Liver (tissue), 9 donors: ENCODE results near the gene NADSYN1. TPM values are rescaled to one million over a fixed set of nuclear protein-coding genes. Genes with fewer than 3 reads are reported as not detected.
A peak's percentile ranks its signal among the peaks of the same experiment; 100 is the strongest.

Experiments
- DNase-seq: peaks from one replicate; pipeline ENCODE4 v3.0.0-alpha.2; 2017; ENCODE audit warnings: low spot score
- H3K27ac ChIP-seq, 2 donors: one replicate each; pipeline ENCODE4 v1.7.0; 2013; ENCODE audit warnings: inconsistent platforms in 2 of 2, low read length in 2 of 2, control low read depth in 1 of 2, low read depth in 1 of 2, mild to moderate bottlenecking in 1 of 2
- H3K27me3 ChIP-seq, 4 donors: one replicate each; pipeline versions ENCODE4 v1.6.1 to v1.7.0; 2013; ENCODE audit warnings: low read length in 3 of 4, inconsistent platforms in 1 of 4, mild to moderate bottlenecking in 1 of 4, moderate library complexity in 1 of 4; ENCODE audit not compliant: control insufficient read depth in 4 of 4, insufficient read depth in 4 of 4
- H3K36me3 ChIP-seq, 4 donors: one replicate each; pipeline versions ENCODE4 v1.6.1 to v1.7.0; 2013; ENCODE audit warnings: low read length in 3 of 4, mild to moderate bottlenecking in 3 of 4, low read depth in 1 of 4, moderate library complexity in 1 of 4; ENCODE audit not compliant: control insufficient read depth in 4 of 4, insufficient read depth in 3 of 4
- H3K4me1 ChIP-seq, 4 donors: one replicate each; pipeline versions ENCODE4 v1.6.1 to v1.7.0; 2013; ENCODE audit warnings: low read length in 3 of 4, mild to moderate bottlenecking in 3 of 4, moderate library complexity in 1 of 4; ENCODE audit not compliant: control insufficient read depth in 4 of 4, insufficient read depth in 4 of 4
- H3K4me3 ChIP-seq, 3 donors: one replicate each; pipeline versions ENCODE4 v1.6.1 to v1.7.0; 2013; ENCODE audit warnings: low read length in 3 of 3, control low read depth in 1 of 3, low read depth in 1 of 3, mild to moderate bottlenecking in 1 of 3
- H3K9ac ChIP-seq, 2 donors: one replicate each; pipeline ENCODE4 v1.7.0; 2013; ENCODE audit warnings: low read length in 2 of 2, mild to moderate bottlenecking in 2 of 2, moderate library complexity in 2 of 2, control low read depth in 1 of 2, low read depth in 1 of 2
- H3K9me3 ChIP-seq, 4 donors: one replicate each; pipeline versions ENCODE4 v1.6.1 to v1.7.0; 2013; ENCODE audit warnings: low read length in 3 of 4; ENCODE audit not compliant: control insufficient read depth in 4 of 4
- ATF3 ChIP-seq: IDR thresholded peaks from 2 replicates; pipeline ENCODE4 v1.6.1; 2016; ENCODE audit warnings: antibody characterized with exemption
- EGR1 ChIP-seq, 2 donors: IDR thresholded peaks; 2 replicates each; pipeline ENCODE4 v1.6.1; 2016 to 2018; ENCODE audit warnings: antibody characterized with exemption in 2 of 2, low read depth in 2 of 2
- FOXA1 ChIP-seq: IDR thresholded peaks from 2 replicates; pipeline ENCODE4 v1.6.1; 2016; ENCODE audit warnings: antibody characterized with exemption
- FOXA2 ChIP-seq: IDR thresholded peaks from 2 replicates; pipeline ENCODE4 v1.6.1; 2016; ENCODE audit warnings: antibody characterized with exemption
- GABPA ChIP-seq, 2 donors: IDR thresholded peaks in 1 of 2; conservative IDR thresholded peaks in 1 of 2; 2 replicates each; pipeline ENCODE4 v1.6.1; 2016; ENCODE audit warnings: antibody characterized with exemption in 2 of 2, mild to moderate bottlenecking in 1 of 2, moderate library complexity in 1 of 2
- HNF4A ChIP-seq, 2 donors: conservative IDR thresholded peaks; 2 replicates each; pipeline ENCODE4 v1.6.1; 2016; ENCODE audit warnings: antibody characterized with exemption in 2 of 2, mild to moderate bottlenecking in 2 of 2
- HNF4G ChIP-seq: IDR thresholded peaks from 2 replicates; pipeline ENCODE4 v1.6.1; 2016; ENCODE audit warnings: antibody characterized with exemption
- JUND ChIP-seq, 2 donors: IDR thresholded peaks; 2 replicates each; pipeline ENCODE4 v1.6.1; 2016; ENCODE audit warnings: antibody characterized with exemption in 2 of 2
- MAX ChIP-seq: IDR thresholded peaks from 2 replicates; pipeline ENCODE4 v1.6.1; 2016; ENCODE audit warnings: antibody characterized with exemption
- NR2F2 ChIP-seq: IDR thresholded peaks from 2 replicates; pipeline ENCODE4 v1.6.1; 2016; ENCODE audit warnings: antibody characterized with exemption
- RAD21 ChIP-seq, 2 donors: IDR thresholded peaks; 2 replicates each; pipeline ENCODE4 v1.6.1; 2016; ENCODE audit warnings: antibody characterized with exemption in 2 of 2, mild to moderate bottlenecking in 2 of 2
- REST ChIP-seq: IDR thresholded peaks from 2 replicates; pipeline ENCODE4 v1.6.1; 2016; ENCODE audit warnings: antibody characterized with exemption, mild to moderate bottlenecking
- RXRA ChIP-seq, 2 donors: IDR thresholded peaks; 2 replicates each; pipeline ENCODE4 v1.6.1; 2017 to 2018; ENCODE audit warnings: antibody characterized with exemption in 2 of 2, mild to moderate bottlenecking in 1 of 2
- SP1 ChIP-seq: IDR thresholded peaks from 2 replicates; pipeline ENCODE4 v1.6.1; 2018; ENCODE audit warnings: antibody characterized with exemption, mild to moderate bottlenecking
- TAF1 ChIP-seq: conservative IDR thresholded peaks from 2 replicates; pipeline ENCODE4 v1.6.1; 2016; ENCODE audit warnings: antibody characterized with exemption, mild to moderate bottlenecking
- YY1 ChIP-seq: IDR thresholded peaks from 2 replicates; pipeline ENCODE4 v1.6.1; 2016; ENCODE audit warnings: antibody characterized with exemption, mild to moderate bottlenecking
- ZBTB33 ChIP-seq: IDR thresholded peaks from 2 replicates; pipeline ENCODE4 v1.6.1; 2016; ENCODE audit warnings: antibody characterized with exemption
- WGBS: extraction: QIAGEN DNeasy Blood & Tissue Kit; methylation state at CpG from one replicate; pipeline ENCODE4 v1.1.7; 2013; 5-methylcytosine and 5-hydroxymethylcytosine counted together
- polyA plus RNA-seq, 2 donors: library from polyadenylated mRNA; stranded (reverse) in 1 of 2; unstranded in 1 of 2; fragments of 200-250 nt in 1 of 2; fragments of >200 nt in 1 of 2; fragmentation: Nextera tagmentation in 1 of 2; extraction: Ambion mirVana in 1 of 2; gene quantifications; one replicate each; pipeline versions ENCODE4 v1.2.1 to v1.2.3, GENCODE V29; 2013 to 2015
- total RNA-seq, 2 donors: library from RNA; depleted of rRNA; stranded (reverse); fragments of >200 nt; gene quantifications; one replicate each; pipeline ENCODE4 v1.2.3, GENCODE V29; 2014
- donor health status: healthy.
- donor health status: healthy.
- donor health status: healthy.
- donor health status: healthy.
- donor health status: healthy.

NADSYN1 gene
- total and polyA plus RNA-seq, 4 donors = 16.6 to 33.6 (median 22.2) TPM

- no peaks in the 10 kb centered on the region for H3K27me3 ChIP-seq
- H3K9ac ChIP-seq = no peak overlapping the region
- no peak for DNase-seq
- H3K4me1 ChIP-seq = peaks cover 10 to 54% (median 35%) of the 10 kb centered on the region in 4 donors
- peak overlapping the region; percentile 42 to 96 for H3K27ac ChIP-seq
- peaks cover under 1 to 6% (median 2%) of the 10 kb centered on the region in 4 donors for H3K36me3 ChIP-seq
- TF ChIP-seq ZBTB33 (no peak), ATF3 (no peak), FOXA1 (no peak), EGR1 (IDR thresholded peaks at IDR 0.05; ENCODE audit: low read depth in 2 of 2) (no peak), JUND (IDR thresholded peaks at IDR 0.05) (no peak), RXRA (IDR thresholded peaks at IDR 0.05) (peak; percentile 62 to 63), SP1 (peak; percentile 34), YY1 (peak; percentile 31), TAF1 (no peak), REST (no peak), MAX (no peak), HNF4A (conservative IDR thresholded peaks at IDR 0.05) (peak; percentile 34)
- 54% methylated on average over 2 of the region's 2 CpGs for WGBS
- no peak overlapping the region for H3K4me3 ChIP-seq
- no peaks in the 10 kb centered on the region for H3K9me3 ChIP-seq
Observed at GRCh38 chr11:71450507-71450906, 2.5 kb upstream of the NADSYN1 start.

- peaks cover 2 to 10% (median 6%) of the 10 kb centered on the region in 4 donors for H3K36me3 ChIP-seq
- peak overlapping the region; percentile 42 to 96 for H3K27ac ChIP-seq
- H3K9me3 ChIP-seq = no peaks in the 10 kb centered on the region
- 75% methylated on average over 3 of the region's 3 CpGs for WGBS
- no peak overlapping the region for H3K4me3 ChIP-seq
- no peak for TF ChIP-seq TAF1
- TF ChIP-seq FOXA1 = no peak
- TF ChIP-seq GABPA (IDR thresholded peaks at IDR 0.05 in 1 of 2, conservative IDR thresholded peaks at IDR 0.05 in 1 of 2) = no peak
- no peak for TF ChIP-seq SP1
- TF ChIP-seq JUND (IDR thresholded peaks at IDR 0.05) = no peak
- no peak for TF ChIP-seq RAD21 (IDR thresholded peaks at IDR 0.05)
- TF ChIP-seq YY1 = no peak
- TF ChIP-seq HNF4G = no peak
- TF ChIP-seq ZBTB33 = no peak
- TF ChIP-seq HNF4A (conservative IDR thresholded peaks at IDR 0.05) = no peak
- TF ChIP-seq NR2F2 = no peak
- TF ChIP-seq MAX = no peak
- no peak for TF ChIP-seq ATF3
- no peak for TF ChIP-seq FOXA2
- no peak for TF ChIP-seq RXRA (IDR thresholded peaks at IDR 0.05)
- TF ChIP-seq EGR1 (IDR thresholded peaks at IDR 0.05; ENCODE audit: low read depth in 2 of 2) = no peak
- H3K27me3 ChIP-seq = no peaks in the 10 kb centered on the region
- no peak for DNase-seq
- no peak overlapping the region for H3K9ac ChIP-seq
- peaks cover 10 to 53% (median 35%) of the 10 kb centered on the region in 4 donors for H3K4me1 ChIP-seq
Observed at GRCh38 chr11:71450939-71451338, 2.1 kb upstream of the NADSYN1 start.
